GM19468 (cell line): ENCODE data around the gene CHSY1.
A peak's percentile ranks its signal among the peaks of the same experiment; 100 is the strongest.
"Not testable (repeated sequence)": the region's sequence is repeated elsewhere in the genome, so short reads cannot be mapped to it uniquely, and the experiment has no call there.

Experiments used
- ATAC-seq: cut with Tn5 transposase; IDR thresholded peaks from one replicate; pipeline ENCODE4 v1.9.1; 2021; ENCODE audit warnings: mild to moderate bottlenecking, moderate library complexity, moderate number of reproducible peaks; ENCODE audit not compliant: unreplicated experiment; ENCODE audit errors: extremely low read depth

CHSY1 gene

GRCh38 chr15:101251830-101252820, at the start of gene CHSY1:
TSS of gene CHSY1 (minus strand) at chr15:101252048. CDS start at chr15:101251456, 592 bp downstream.
- peak; percentile 57 for ATAC-seq

GRCh38 chr15:101296418-101297405, 44.9 kb upstream of the CHSY1 start:
- no peak for ATAC-seq

- ATAC-seq = no peak
These were observed 43.8 kb upstream of the CHSY1 start for GRCh38 chr15:101295607-101296161.

- ATAC-seq = peak; percentile 56
These were observed 43.1 kb upstream of the CHSY1 start, which contains the start of gene SNRPA1 for GRCh38 chr15:101294731-101295606. TSS of gene SNRPA1 (minus strand) at chr15:101295248. CDS start at chr15:101295178, 70 bp downstream.

GRCh38 chr15:101293122-101293521, 41.3 kb upstream of the CHSY1 start:
- no peak for ATAC-seq

GRCh38 chr15:101288905-101289513, 37.2 kb upstream of the CHSY1 start:
- peak; percentile 28 for ATAC-seq

GRCh38 chr15:101287342-101287741, 35.5 kb upstream of the CHSY1 start:
- not testable (repeated sequence) for ATAC-seq

- ATAC-seq = no peak
These were observed 34.7 kb upstream of the CHSY1 start for GRCh38 chr15:101286471-101287114.

- ATAC-seq = no peak
These were observed 32.1 kb upstream of the CHSY1 start for GRCh38 chr15:101283931-101284330.

- no peak for ATAC-seq
These were observed 28.2 kb upstream of the CHSY1 start for GRCh38 chr15:101280007-101280406.

GRCh38 chr15:101277943-101278564, 26.2 kb upstream of the CHSY1 start:
- no peak for ATAC-seq

- ATAC-seq = peak; percentile 72
These were observed 25.4 kb upstream of the CHSY1 start, which contains the start of gene SELENOS for GRCh38 chr15:101277038-101277822. TSS of gene SELENOS (minus strand) at chr15:101277485. CDS start at chr15:101277417, 68 bp downstream.

GRCh38 chr15:101276501-101277037, 24.7 kb upstream of the CHSY1 start:
- ATAC-seq = no peak

- ATAC-seq = no peak
These were observed 23.2 kb upstream of the CHSY1 start for GRCh38 chr15:101275018-101275417.

- ATAC-seq = no peak
These were observed 21.7 kb upstream of the CHSY1 start for GRCh38 chr15:101273534-101273933.

GRCh38 chr15:101272584-101272983, 20.7 kb upstream of the CHSY1 start:
- no peak for ATAC-seq
